ENCODE measurements around the gene CARD16.

CARD16 gene

DNA sequence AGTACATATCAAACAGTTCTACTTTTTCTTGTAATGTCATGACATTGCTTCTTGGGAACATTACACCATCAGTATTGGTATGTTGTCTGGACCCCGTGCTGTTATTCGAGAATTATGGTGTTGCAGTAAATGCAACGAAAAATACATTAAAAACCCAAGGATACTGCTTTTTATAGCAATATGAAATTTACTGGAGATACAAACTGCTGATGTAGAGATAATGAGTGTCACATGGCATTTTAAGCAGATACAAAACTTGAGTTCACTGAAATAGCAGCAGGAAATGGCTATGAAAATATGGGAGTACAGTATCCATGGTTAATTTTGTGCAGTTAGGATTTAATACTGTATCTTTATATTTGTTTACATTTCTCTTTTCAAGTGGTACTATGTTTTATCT is 7.4 kb upstream of the CARD16 start:
- H3K4me2 ChIP-seq (ENCODE audit: low read length) = no peak overlapping the region
- no peaks in the 10 kb centered on the region for H3F3A ChIP-seq (ENCODE audit: control insufficient read depth, insufficient read depth)
- H3K27ac ChIP-seq (ENCODE audit: low read depth, low read length) = no peak overlapping the region
- no peaks in the 10 kb centered on the region for H3K4me1 ChIP-seq (ENCODE audit: control insufficient read depth, low read length)
- H3K36me3 ChIP-seq (ENCODE audit: control insufficient read depth, low read length) = no peaks in the 10 kb centered on the region
- no peaks in the 10 kb centered on the region for H3K79me2 ChIP-seq (ENCODE audit: control insufficient read depth, low read length)
- TF ChIP-seq, protein P1, sequence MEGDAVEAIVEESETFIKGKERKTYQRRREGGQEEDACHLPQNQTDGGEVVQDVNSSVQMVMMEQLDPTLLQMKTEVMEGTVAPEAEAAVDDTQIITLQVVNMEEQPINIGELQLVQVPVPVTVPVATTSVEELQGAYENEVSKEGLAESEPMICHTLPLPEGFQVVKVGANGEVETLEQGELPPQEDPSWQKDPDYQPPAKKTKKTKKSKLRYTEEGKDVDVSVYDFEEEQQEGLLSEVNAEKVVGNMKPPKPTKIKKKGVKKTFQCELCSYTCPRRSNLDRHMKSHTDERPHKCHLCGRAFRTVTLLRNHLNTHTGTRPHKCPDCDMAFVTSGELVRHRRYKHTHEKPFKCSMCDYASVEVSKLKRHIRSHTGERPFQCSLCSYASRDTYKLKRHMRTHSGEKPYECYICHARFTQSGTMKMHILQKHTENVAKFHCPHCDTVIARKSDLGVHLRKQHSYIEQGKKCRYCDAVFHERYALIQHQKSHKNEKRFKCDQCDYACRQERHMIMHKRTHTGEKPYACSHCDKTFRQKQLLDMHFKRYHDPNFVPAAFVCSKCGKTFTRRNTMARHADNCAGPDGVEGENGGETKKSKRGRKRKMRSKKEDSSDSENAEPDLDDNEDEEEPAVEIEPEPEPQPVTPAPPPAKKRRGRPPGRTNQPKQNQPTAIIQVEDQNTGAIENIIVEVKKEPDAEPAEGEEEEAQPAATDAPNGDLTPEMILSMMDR (IDR thresholded peaks at IDR 0.05; ENCODE audit: low read depth, low read length, poor library complexity, severe bottlenecking) = no peak
- no peak for TF ChIP-seq EZH2phosphoT487 (IDR thresholded peaks at IDR 0.05; ENCODE audit: borderline replicate concordance, low read length)
- no peaks in the 10 kb centered on the region for H4K20me1 ChIP-seq (ENCODE audit: control insufficient read depth, insufficient read depth, low read depth, low read length)
- no peak overlapping the region for H3K4me3 ChIP-seq (ENCODE audit: low read length)
- H3K27me3 ChIP-seq (ENCODE audit: control insufficient read depth, low read length) = no peaks in the 10 kb centered on the region
- no peaks in the 10 kb centered on the region for H3K9me3 ChIP-seq (ENCODE audit: control insufficient read depth, insufficient read depth, low read length)
- no peaks in the 10 kb centered on the region for H3K9me2 ChIP-seq (replicated peaks; ENCODE audit: control insufficient read depth, low read length)

DNA sequence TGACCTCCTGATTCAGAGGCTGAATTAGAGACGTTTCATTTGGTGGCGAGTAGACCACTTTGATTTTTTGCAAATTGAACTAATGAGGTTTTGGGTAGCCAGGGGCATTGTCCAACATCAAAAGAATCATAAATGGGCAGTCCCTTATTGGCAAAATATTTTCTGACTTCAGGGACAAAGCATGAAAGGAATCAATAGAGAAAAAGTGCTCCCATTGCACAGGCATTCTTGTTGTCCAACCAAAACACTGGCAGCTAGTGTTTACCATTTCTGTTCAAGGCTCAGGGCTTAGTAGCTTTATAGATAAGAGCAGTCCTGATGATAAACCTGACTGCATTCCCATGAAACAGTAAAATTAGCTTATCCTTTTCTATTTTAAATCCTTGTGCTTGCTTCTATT is 6.4 kb upstream of the CARD16 start:
- H3K4me3 ChIP-seq (ENCODE audit: low read length) = no peak overlapping the region
- H3K27me3 ChIP-seq (ENCODE audit: control insufficient read depth, low read length) = no peaks in the 10 kb centered on the region
- no peaks in the 10 kb centered on the region for H3K36me3 ChIP-seq (ENCODE audit: control insufficient read depth, low read length)
- TF ChIP-seq EZH2phosphoT487 (IDR thresholded peaks at IDR 0.05; ENCODE audit: borderline replicate concordance, low read length) = no peak
- TF ChIP-seq, protein P1 (IDR thresholded peaks at IDR 0.05; ENCODE audit: low read depth, low read length, poor library complexity, severe bottlenecking) = no peak
- H3K4me2 ChIP-seq (ENCODE audit: low read length) = no peak overlapping the region
- no peaks in the 10 kb centered on the region for H3K9me3 ChIP-seq (ENCODE audit: control insufficient read depth, insufficient read depth, low read length)
- no peaks in the 10 kb centered on the region for H3K4me1 ChIP-seq (ENCODE audit: control insufficient read depth, low read length)
- no peak overlapping the region for H3K27ac ChIP-seq (ENCODE audit: low read depth, low read length)
- H3K79me2 ChIP-seq (ENCODE audit: control insufficient read depth, low read length) = no peaks in the 10 kb centered on the region
- no peaks in the 10 kb centered on the region for H3F3A ChIP-seq (ENCODE audit: control insufficient read depth, insufficient read depth)
- H3K9me2 ChIP-seq (replicated peaks; ENCODE audit: control insufficient read depth, low read length) = no peaks in the 10 kb centered on the region
- no peaks in the 10 kb centered on the region for H4K20me1 ChIP-seq (ENCODE audit: control insufficient read depth, insufficient read depth, low read depth, low read length)

DNA sequence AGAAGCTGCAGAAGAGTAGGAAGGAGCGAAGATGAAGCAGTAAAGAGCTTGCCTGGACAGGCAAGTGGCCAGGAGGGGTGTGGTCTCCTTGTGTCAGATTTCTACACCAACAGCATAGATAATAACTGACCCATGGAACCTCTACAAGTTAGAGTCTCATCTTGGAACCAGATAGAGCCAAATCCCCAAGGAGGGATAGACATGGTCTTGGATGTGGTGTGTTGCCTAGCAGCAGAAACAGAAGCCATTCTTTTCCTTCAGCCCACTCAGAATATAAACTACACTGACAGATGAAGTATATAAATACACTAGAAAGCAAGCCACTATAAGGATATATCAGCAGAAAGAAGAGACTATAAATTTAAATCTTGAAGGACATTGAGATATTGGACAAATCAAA is 4.3 kb upstream of the CARD16 start:
- TF ChIP-seq, protein P1 (IDR thresholded peaks at IDR 0.05; ENCODE audit: low read depth, low read length, poor library complexity, severe bottlenecking) = no peak
- TF ChIP-seq EZH2phosphoT487 (IDR thresholded peaks at IDR 0.05; ENCODE audit: borderline replicate concordance, low read length) = no peak
- Histone ChIP-seq H3K9me2 (replicated peaks; ENCODE audit: control insufficient read depth, low read length) (no peaks in the 10 kb centered on the region), H3K79me2 (ENCODE audit: control insufficient read depth, low read length) (no peaks in the 10 kb centered on the region), H3K4me1 (ENCODE audit: control insufficient read depth, low read length) (no peaks in the 10 kb centered on the region), H3F3A (ENCODE audit: control insufficient read depth, insufficient read depth) (no peaks in the 10 kb centered on the region), H3K9me3 (ENCODE audit: control insufficient read depth, insufficient read depth, low read length) (no peaks in the 10 kb centered on the region), H3K27me3 (ENCODE audit: control insufficient read depth, low read length) (no peaks in the 10 kb centered on the region), H3K36me3 (ENCODE audit: control insufficient read depth, low read length) (no peaks in the 10 kb centered on the region), H3K27ac (ENCODE audit: low read depth, low read length) (no peak overlapping the region), H4K20me1 (ENCODE audit: control insufficient read depth, insufficient read depth, low read depth, low read length) (no peaks in the 10 kb centered on the region), H3K4me3 (ENCODE audit: low read length) (no peak overlapping the region), H3K4me2 (ENCODE audit: low read length) (no peak overlapping the region)

All from DOHH2 (cell line).